Amniotic stem cell (primary cell): ENCODE measurements around the gene ARMC6.

Experiments
- DNase-seq: peaks from one replicate; lab custom pipeline; 2025; lab: John Stamatoyannopoulos, UW

ARMC6 gene

DNA sequence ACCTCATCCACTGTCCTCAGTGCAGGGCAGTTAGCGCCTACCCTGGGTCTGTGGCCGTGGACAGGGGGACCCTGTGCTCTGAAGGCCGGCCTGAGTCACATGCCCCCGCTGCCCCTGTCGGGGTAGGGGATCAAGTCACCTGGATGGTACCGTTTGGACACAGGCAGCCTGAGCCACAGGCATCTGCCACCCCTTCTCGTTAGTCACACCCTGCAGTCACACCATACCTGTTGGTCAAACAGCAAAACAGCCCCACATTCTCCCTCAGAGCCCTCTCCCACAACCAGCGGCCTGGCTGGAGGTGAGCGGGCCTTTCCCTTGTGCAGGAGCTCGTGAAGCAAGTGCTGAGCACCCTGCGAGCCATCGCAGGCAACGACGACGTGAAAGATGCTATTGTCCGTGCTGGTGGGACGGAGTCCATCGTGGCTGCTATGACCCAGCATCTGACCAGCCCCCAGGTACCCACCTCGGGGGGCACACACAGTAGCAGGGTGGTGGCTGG lies 21.6 kb downstream of the ARMC6 start:
- DNase-seq = no peak

DNA sequence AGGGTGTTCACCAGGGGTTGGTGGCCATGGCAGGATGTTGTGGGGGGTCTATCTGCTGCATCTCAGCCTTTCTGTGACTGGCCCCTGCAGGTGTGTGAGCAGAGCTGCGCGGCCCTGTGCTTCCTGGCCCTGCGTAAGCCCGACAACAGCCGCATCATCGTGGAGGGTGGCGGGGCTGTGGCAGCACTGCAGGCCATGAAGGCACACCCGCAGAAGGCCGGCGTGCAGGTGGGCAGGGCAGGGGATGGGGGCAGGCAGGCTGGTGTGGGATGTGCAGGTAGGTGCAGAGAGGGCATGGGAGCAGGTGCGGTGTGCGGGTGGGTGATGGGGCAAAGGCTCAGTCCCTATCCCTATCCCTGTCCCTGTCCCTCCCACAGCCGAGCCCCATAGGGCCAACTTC lies 22.3 kb downstream of the ARMC6 start:
- no peak for DNase-seq

DNA sequence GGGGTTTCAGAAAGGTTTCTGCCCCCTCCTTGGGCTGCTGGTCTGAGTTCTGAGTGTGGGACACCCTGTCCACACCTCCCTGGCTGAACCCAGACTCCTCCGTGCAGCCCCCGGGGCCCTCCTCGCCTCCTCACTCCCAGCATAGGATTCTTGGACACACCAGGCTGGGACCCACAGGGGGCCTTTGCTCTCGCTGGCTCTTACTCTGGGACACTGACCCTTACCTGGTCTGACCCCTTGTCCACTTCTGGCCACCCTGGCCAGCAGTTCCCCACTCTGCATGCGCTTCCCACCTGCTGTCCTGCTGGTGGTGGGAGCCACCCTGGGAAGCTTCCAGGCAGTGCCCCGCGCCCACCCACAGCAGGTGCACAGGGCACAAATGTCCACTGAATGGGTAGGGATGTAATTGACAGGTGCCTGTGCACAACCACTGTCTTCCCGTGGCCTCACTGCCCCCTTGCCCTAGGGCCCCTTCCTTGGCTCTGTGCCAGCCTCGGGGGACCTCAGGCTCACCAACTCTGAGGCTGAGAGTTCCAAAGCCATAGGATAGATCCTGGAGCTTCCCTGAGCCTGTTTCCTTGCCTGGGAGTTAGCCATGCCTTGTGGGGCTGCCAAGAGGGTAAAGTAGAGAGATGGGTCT lies 23.4 kb downstream of the ARMC6 start:
- no peak for DNase-seq

DNA sequence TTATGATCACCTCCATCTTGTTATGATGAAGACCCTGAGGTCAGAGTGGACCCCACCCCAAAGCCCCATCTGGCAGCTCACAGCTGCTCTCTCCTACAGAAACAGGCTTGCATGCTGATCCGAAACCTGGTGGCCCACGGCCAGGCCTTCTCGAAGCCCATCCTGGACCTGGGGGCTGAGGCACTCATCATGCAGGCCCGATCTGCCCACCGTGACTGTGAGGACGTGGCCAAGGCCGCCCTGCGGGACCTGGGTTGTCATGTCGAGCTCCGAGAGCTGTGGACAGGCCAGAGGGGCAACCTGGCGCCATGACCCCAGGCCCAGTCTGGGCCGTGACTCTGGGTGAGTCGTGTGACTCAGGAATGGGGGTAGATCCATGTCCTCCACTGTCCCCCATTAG lies 23.9 kb downstream of the ARMC6 start:
- DNase-seq = no peak

DNA sequence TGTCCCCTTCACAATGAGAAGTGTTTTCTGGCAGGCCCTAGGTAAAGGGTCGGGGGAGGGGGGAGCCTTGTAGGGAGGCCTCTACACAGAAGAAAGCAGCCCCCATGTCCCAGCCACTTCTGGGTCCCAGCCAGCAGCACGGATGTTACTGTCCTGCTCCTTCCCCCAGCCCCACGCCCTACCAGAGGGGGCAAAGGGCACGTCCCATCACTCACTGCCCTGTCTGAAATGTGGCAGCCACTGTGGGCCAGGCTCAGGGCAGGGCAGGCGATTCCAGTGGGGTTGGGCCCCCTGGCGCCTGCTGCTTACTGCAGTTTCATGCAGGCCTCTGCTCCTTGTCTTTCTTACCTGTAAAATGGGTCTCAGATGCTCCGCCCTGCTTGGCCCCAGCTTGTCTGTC lies 24.3 kb downstream of the ARMC6 start:
- no peak for DNase-seq

DNA sequence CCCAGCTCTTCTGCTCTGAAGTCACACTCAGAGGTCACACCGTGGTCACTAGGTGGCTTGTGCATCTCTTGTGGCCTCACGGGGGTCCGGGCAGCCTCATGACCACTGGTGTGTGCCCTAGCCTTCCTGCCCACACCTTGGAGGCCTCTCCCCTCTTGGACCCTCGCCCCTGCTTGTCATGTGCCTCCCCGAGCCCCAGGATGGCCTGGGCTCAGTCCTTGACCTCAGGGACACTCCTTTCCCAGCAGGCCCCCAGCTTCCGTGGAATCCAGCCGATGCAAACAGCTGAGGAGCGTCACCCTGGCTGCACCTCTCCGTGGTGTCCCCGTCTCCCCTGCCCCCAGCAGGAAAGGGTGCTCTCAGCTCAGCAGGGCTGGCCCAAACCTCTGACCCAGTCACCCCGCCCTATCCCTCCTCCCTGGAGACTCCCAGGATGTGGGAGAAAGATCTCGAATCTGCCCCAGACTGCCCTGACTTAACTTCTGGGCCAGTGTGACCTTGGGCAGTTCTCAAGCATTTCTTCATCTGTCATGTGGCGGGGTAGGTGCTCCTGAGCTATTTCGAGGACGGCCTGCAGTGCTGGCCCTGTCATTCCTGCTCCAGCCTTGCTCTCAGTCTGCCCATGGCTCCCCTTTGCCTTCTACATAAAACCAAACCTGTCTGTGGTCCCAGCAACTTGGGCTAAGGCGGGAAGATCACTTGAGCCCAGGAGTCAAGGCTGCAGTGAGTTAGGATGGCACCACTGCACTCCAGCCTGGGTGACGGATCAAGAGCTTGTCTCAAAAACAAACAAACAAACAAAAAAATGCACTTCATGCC lies 25.8 kb downstream of the ARMC6 start:
- DNase-seq = no peak

DNA sequence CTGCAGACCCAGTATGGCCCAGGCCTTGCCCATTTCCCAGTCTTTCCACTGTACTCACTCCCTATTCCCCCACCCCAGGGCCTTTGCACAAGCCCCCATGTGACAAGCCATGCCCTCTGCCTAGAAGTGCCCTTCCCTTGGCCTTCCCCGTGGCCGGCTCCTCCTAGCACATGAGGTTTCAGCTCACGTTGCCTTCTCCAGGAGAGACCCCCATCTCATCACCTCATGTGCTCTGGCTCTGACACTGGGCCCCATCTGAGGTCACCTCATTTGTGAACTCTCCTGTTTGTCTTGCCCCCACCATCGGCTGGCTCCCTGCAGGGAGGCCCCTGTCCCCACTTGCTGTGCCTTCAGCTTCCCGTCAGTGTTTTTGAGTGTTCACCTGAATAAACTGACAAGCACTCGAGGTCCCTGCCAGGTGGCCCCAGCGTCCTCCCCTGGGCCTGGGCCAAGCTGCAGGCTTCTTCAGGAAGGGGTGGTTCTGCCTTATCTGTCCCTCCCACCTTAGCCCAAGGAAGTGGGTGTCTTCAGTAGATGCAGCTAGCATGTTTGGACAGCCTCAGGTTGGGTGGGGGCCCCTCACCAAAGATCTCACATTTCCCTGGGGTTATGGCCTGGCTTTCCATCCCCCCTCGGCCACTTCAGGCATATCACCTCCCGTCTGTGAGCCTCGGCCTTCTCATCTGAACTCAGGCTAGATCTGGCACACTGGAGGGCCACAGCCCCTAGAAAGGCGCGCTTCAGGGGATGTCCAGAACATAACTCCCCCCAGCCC lies 26.6 kb downstream of the ARMC6 start:
- DNase-seq = no peak

DNA sequence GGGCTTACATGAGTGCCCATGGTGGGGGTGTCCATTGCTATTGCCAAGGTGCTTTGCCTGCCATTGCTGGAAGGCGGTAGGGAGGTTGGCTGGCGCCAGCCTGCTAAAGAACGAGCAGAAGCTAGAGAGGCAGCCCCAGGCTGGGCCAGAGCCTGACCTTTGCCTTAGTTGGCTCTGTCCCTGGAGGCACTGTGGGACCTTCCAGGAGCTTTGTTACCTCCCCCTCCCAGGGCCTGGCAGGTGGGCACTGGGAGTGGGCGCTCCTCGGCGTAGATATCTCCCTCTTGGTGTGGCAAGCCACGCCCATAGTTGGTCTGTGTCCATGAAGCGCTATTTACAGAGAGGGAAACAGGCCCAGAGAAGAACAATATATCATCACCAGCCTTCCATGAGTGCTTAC lies 28.1 kb downstream of the ARMC6 start:
- DNase-seq = no peak

DNA sequence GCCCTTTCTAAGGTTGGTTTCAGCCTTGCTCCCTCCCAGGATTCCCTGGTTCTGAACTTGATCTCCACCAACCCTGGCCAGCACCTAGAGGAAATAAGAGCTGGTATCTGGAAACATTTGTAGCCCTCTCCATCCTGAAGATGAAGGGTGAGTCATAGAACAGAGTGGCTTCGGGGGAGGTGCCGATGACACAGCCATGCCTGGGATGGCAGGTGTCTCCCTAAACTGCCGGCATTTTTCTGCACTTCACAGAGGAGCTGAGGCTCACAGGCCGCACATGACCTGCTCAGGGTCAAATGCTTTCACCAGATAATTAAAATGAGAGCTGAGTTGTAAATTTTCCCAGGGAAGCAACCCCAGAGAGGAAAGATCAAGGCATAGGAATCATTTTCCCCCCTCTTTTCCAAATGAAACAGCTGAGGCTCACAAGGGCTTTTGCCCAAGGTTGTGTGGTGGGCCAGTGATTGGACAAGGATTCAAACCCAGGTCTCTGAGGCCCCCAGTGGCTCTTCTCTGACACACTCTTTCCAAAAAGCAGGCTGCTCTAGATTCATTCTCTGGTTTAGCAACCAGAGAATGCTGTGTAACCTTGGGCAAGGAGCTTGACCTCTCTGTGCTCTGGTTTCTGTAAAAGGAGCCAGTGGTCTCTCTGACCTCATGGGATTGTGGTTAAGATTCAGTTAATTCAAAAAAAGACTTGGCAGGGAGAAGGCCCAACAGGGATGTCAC lies 29.2 kb downstream of the ARMC6 start:
- DNase-seq = no peak

DNA sequence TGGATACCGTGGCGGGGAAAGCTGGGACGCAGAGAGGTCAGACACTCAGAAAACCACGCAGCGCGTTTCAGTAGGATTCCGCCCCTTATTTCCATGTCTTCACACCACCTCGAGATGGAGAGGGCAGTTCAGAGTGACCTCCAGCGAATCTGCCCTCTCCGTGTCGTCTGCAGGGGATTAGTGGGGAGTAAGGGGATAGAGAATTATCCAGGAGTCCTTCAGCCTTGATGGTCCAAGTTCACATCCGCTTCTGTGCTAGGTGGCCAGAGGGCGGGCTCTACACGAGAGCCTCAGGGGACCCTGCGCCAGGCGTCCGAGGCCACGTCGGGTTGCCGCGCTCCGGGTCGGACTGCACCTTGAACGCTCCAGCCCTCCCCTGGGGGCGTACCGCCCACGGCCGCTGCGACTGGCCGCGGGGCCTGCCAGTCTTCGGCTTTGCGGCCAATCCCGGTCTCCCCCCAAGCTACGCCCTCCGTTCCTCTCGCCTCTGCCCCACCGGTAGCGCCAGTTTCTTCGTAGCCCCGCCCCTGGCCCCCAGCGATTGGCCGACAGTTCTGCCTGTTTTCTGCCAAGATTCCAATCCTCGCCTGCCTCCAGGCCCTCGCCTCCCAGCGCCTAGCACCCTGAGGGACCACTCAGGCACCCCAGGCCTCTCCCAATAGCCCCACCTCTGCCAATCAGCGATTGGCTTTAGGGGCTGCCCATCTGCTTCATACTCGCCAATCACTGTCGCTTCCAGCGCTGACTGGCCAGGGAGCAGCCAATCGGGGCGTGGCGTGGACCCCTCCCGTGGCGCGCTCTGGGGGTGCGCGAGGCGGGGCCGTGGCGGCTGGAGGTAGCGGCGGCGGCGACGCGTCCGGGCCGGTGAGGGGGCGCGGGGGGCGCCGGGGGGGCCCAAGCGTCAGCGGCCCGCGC lies 30.0 kb downstream of the ARMC6 start, which contains the start of gene SLC25A42:
SLC25A42 (plus strand) TSS at position 812 of the 915 bp plus-strand sequence. CDS start 32,131 bp downstream, outside the sequence.
- peak; percentile 99 for DNase-seq

DNA sequence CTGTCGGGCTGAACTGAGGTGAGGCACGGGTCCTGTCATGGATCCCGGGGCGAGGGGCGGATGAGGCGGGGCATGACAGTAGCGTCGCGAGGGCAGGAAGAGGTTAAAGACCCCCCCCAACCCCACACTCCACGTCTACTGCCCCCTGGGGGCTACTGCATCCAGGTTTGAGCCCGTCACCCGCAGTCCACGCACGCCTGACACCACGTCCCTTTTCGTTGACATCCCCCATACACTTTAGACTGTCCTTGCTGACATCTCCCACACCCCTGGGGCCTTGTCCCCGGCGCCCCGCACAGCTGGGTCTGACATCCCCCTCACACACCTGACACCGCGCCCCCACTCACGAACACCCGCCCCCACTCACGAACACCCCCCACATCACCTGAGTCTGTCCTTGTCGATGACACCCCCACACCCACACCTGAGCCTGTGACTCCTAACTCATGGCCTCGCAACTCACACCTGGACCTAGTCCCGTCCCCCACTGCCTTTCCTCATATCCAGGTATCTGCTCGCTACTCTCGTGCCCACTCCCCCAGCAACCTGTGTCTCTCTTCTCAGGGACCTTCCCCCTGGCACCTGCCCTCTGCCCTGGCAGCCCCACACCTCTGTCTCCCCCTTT lies 30.8 kb downstream of the ARMC6 start:
- DNase-seq = no peak

DNA sequence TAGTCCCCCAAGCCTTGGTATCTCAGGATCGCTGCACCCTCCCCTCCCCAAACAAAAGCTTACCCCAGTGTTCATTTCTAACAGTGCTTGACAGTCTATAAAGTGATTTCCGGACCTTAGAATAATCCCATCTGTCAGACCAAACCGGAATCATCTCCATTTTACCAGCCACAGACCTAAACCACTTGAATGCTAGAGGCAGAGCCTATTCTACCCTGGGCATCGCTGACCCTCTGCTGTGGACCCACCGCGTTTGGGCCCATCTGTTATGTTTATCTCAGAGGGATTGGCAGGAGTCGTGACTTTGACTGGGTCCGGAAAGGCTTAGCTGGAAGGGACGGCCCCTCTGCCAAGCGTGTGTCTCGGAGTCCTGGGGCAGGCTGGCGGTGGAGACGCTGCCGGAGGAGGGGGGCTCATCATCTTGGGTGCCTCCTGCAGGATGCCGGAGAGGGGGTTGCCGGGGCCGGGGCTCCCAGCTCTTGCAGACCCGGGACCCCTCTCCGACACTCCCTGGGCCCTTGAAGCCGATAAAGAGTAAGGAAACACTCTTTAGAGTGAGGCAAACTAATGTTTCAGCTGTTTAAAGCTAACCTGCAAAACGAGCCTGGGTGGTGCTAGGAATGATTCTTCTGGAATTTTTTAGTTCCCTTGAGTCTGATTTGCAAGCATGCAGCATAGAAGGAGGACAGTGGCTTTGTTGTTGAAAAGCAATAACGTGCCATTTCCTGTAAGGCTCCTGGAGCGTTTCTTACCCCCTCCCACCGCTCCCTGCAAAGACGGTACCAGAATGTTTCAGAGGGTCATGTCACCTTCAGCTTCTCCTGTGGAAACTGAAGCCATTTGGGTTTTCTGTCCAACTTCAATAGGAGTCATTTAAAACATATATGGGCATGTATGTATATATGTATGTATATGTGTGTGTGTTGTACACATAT lies 31.7 kb downstream of the ARMC6 start:
- DNase-seq = no peak

DNA sequence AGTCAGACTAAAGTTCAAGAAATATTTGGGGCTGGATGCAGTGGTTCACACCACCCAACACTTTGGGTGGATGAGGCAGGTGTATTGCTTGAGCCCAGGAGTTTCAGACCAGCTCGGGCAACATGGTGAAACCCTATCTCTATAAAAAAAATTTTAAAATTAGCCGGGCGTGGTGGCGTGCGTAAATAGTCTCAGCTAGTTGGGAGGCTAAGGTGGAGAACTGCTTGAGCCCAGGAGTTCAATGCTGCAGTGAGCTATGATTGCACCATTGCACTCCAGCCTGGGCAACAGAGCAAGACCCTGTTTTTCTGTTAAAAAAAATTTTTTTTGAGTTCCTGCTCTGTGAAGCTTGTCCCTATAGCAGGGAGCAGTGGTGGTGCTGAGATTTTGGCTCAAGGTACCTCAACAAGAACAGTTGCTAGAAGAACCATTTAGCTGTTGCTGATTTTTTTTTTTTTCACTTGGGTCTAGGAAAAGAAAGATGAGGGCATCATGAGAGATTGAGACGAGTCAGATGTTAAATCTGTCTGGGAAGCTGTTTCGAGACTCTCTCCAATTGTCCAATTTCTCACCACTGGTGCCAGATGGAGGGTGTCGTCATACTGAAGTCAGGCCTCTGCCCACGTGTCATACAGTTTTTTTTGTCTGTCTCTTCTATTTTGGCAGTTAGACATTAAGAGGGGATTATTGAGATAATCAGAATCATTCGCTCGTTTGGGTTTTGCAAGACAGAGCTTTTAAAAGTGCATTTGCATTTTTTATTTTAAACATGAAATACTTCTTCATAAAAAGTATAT lies 34.1 kb downstream of the ARMC6 start:
- no peak for DNase-seq

DNA sequence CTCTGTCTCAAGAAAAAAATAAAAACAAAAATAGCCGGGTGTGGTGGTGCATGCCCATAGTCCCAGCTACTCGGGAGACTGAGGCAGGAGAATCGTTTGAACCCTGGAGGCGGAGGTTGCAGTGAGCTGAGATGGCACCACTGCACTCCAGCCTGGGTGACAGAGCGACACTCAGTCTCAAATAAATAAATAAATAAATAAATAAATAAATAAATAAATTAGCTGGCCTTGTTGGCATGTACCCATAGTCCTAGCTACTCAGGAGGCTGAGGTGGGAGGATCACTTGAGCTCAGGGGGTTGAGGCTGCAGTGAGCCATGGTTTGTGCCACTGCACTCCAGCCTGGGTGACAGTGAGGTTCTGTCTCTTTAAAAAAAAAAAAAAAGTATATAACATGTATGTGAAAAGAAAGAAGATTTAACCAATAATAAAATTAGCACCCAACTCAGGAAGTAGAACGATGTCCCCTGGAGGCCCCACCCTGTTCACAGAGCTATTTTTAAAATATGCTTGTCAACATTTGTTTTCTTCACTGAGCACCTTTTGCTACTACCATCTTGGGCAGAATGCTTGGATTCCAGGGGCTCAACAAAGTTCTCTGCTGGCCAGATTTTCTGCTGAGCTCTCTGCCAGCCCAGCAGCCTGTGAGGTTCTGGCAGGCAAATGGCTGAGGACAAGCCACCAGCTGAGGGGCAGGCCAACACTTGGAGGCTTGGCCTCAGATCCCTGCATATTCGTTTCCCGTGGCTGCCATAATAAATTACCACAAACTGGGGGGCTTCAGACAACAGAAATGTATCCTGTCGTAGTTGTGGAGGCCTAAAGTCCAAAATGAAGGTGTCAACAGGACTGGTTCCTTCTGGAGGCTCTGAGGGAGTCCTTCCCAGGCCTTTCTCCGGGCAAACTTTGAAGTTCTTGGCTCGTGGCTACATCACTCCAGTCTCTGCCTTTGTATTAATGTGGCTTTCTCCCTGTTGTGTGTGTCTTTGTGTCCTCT lies 35.6 kb downstream of the ARMC6 start:
- DNase-seq = no peak

DNA sequence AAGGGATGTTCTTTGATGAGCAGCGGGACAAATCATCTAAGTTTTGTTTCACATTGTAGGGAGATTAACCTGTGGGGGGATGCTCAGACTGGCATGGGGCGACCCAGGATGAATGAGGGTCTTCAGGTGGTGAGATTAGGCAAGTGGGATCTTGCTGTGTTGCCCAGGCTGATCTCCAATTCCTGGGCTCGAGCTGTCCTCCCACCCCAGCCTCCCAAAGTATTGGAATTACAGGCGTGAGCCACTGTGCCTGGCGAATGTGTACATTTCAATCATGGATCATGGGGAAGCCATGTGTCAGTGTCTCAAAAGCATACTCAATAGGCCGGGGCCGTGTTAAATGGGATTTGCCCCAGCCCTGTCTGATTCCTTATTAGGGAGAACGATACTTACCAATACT lies 38.5 kb downstream of the ARMC6 start:
- no peak for DNase-seq

DNA sequence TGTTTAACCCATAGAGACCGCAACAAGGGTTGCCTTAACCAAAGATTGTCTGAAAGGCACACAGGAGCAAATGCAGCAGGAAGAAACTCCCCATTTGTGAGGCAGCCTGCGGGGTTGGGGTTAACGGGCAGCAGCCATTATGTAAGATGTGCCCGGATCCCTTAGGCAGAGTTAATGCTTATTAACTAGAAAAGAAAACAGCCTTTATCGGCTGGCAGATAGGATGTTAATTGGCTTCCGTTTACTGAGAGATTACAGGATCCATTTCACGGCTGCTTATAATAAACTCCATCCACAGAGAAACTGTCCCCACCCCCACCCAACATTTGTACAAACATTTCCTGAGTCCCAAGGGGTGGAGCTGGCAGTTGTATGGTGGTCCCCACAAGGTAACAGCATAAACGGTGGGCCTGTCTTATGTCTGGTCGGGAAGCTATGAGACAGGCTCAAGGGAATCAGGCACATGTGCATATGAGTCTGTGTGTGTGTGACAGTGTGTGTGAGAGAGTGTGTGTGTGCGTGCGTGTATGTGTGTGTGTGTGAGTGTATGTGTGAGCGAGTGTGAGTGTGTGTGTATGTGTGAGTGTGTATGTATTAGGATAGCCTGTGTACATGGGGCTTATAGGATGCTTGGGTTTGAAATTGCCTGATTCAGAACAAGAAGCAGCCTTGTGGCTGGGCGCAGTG lies 40.9 kb downstream of the ARMC6 start:
- no peak for DNase-seq

DNA sequence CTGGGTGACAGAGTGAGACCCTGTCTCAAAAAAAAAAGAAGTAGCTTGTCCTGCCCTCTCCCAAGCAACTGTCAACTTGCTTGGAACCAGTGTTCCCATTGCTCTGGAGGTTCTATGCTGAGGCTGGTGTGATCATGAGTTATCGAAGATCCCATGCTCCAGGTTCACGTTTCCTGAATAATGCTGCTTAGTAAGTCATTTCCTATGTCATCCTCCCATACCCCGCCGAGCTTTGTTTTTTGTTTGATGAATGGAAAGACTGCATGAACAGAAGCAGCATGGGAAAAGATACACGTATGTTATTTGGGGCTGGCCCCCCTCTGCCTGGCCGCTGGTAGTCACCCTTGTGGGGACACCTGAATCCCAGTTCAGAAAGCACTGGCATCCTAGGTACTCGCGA lies 41.7 kb downstream of the ARMC6 start:
- no peak for DNase-seq
